Transverse colon (tissue), 4 donors: Measurements from ENCODE around the gene GABPB1.

Experiments used
- CTCF ChIP-seq, 5 experiments: fragments of 200-600 bp in 3 of 5; fragments of 450-650 bp in 2 of 5; sonication (generic) in 3 of 5; IDR thresholded peaks; 1 replicate in 2 of 5; 2 replicates in 3 of 5; pipeline ENCODE4 v1.5.1; 2016 to 2017; ENCODE audit warnings: antibody characterized with exemption in 5 of 5, inconsistent platforms in 3 of 5, mild to moderate bottlenecking in 2 of 5, moderate library complexity in 1 of 5
- EP300 ChIP-seq: sonication (generic); formaldehyde crosslinking; IDR thresholded peaks from one replicate; pipeline ENCODE4 v1.6.1; 2017; ENCODE audit warnings: antibody characterized with exemption, low read depth
- POLR2A ChIP-seq: fragments of 450-650 bp; IDR thresholded peaks from one replicate; pipeline ENCODE4 v1.6.1; 2016; ENCODE audit warnings: antibody characterized with exemption, mild to moderate bottlenecking, moderate library complexity
- POLR2AphosphoS5 ChIP-seq, 3 donors: sonication (generic); formaldehyde crosslinking; IDR thresholded peaks; one replicate each; pipeline ENCODE4 v1.6.1; 2016; ENCODE audit warnings: antibody characterized with exemption in 3 of 3

DNA sequence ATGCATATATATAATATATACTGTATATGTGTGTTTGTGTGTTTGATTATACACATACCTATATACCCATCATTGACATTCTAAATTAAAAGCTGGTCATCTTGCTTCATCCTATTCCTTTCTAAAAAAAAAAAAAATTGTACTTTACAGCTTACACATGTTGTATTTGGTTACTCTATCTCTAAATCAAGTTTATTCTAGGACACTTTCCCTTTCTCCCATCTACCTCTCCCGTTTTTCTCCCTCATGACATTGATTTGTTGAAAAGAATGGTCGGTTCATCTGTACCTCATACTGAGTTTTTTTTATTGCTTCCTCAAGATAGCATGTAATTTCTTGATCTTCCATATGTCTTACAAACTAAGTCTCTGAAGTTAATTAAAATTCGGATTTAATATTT lies 26.9 kb downstream of the GABPB1 start:
- TF ChIP-seq POLR2A (no peak), CTCF (IDR thresholded peaks at IDR 0.05) (no peak), EP300 (no peak), POLR2AphosphoS5 (IDR thresholded peaks at IDR 0.05) (no peak)
